Muscle layer of duodenum (tissue), 2 donors: ENCODE measurements around the gene PIEZO1.

Experiments used
- H3K27ac ChIP-seq: one replicate; pipeline ENCODE4 v1.7.0; 2013; ENCODE audit warnings: mild to moderate bottlenecking, low read length
- H3K27me3 ChIP-seq: one replicate; pipeline ENCODE4 v1.7.0; 2013; ENCODE audit warnings: low read depth, mild to moderate bottlenecking, control low read depth, low read length
- H3K36me3 ChIP-seq, 2 donors: one replicate each; pipeline ENCODE4 v1.7.0; 2013; ENCODE audit warnings: low read length in 2 of 2, control low read depth in 1 of 2, mild to moderate bottlenecking in 1 of 2; ENCODE audit not compliant: insufficient read depth in 2 of 2, control insufficient read depth in 1 of 2
- H3K4me1 ChIP-seq, 2 donors: one replicate each; pipeline ENCODE4 v1.7.0; 2013; ENCODE audit warnings: low read length in 2 of 2, mild to moderate bottlenecking in 2 of 2, control low read depth in 1 of 2, moderate library complexity in 1 of 2; ENCODE audit not compliant: insufficient read depth in 2 of 2, control insufficient read depth in 1 of 2
- H3K4me3 ChIP-seq, 2 donors: one replicate each; pipeline ENCODE4 v1.7.0; 2013; ENCODE audit warnings: low read length in 2 of 2, low read depth in 1 of 2, mild to moderate bottlenecking in 1 of 2
- H3K9me3 ChIP-seq, 2 donors: one replicate each; pipeline ENCODE4 v1.7.0; 2013; ENCODE audit warnings: low read length in 2 of 2, control low read depth in 1 of 2, mild to moderate bottlenecking in 1 of 2; ENCODE audit not compliant: control insufficient read depth in 1 of 2
- donor health status: healthy.

PIEZO1 gene

DNA sequence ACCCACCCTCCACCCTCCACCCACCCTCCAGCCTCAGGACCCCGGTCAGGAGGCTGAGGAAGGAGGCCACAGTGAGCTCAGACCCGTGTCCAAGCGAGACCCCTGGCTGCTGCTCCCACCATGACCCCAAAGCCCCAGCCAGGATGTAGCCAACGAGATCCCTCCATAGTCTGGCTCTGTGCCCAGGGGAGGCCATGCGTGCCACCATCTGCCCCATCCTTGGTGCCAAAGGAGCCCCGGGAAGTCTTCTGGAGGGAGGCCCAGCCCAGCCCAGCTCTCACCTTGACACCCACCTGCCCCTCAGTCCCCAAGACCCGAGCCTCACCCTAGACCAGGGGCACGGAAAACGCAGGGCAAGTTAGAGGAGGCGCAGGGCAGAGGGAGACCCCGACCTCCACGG lies 34.2 kb downstream of the PIEZO1 start:
- H3K4me1 ChIP-seq = peaks cover 3 to 30% of the 10 kb centered on the region in 2 donors
- H3K27ac ChIP-seq = no peak overlapping the region
- H3K27me3 ChIP-seq = no peaks in the 10 kb centered on the region
- no peak overlapping the region for H3K4me3 ChIP-seq
- H3K9me3 ChIP-seq = no peaks in the 10 kb centered on the region
- peaks cover 0 to 9% of the 10 kb centered on the region in 2 donors for H3K36me3 ChIP-seq

DNA sequence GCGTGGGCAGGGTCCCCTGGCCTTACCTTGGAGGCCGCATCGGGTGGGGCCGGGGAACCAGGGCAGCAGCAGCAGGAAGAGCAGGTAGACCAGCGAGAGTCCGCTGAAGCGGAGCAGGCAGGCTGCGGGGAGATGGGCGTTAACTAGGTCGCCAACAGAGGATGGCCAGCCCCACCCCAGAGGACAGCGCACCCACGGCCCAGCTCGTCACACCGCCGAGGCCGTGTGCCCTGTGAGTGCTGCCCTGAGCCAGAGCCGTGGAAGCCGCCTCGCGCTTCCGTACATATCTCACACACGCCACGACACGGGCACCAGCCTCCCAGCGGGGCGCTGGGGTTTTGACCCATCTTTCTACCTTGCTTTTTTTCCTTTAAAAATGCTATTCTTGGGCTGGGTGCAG lies 35.7 kb downstream of the PIEZO1 start:
- Histone ChIP-seq H3K4me3 (no peak overlapping the region), H3K27me3 (no peaks in the 10 kb centered on the region), H3K36me3 (peaks cover 0 to 9% of the 10 kb centered on the region in 2 donors), H3K27ac (no peak overlapping the region), H3K9me3 (no peaks in the 10 kb centered on the region), H3K4me1 (peaks cover 3 to 33% of the 10 kb centered on the region in 2 donors)

DNA sequence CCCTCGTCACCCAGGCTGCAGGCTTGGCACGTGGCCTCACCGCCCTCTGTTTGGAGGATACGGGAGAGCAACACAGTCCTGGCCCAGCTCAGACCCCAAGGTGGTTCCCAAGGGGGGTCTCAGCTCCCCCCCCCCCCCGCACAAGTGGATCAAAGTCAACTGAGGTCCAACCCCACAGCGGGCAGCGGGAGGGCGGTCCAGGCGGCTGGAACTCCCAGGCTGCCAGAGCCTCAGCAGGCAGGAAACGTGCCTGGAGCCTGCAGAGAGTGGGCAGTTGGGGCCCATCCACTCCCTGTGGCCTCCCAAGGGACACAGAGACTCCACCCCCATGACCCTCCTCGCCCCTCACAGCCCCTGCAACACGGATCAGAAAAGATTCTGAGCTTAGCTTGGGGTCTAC lies 36.7 kb downstream of the PIEZO1 start:
- Histone ChIP-seq H3K4me1 (peaks cover 3 to 37% of the 10 kb centered on the region in 2 donors), H3K4me3 (no peak overlapping the region), H3K27ac (no peak overlapping the region), H3K9me3 (no peaks in the 10 kb centered on the region), H3K36me3 (peaks cover 0 to 9% of the 10 kb centered on the region in 2 donors), H3K27me3 (no peaks in the 10 kb centered on the region)

DNA sequence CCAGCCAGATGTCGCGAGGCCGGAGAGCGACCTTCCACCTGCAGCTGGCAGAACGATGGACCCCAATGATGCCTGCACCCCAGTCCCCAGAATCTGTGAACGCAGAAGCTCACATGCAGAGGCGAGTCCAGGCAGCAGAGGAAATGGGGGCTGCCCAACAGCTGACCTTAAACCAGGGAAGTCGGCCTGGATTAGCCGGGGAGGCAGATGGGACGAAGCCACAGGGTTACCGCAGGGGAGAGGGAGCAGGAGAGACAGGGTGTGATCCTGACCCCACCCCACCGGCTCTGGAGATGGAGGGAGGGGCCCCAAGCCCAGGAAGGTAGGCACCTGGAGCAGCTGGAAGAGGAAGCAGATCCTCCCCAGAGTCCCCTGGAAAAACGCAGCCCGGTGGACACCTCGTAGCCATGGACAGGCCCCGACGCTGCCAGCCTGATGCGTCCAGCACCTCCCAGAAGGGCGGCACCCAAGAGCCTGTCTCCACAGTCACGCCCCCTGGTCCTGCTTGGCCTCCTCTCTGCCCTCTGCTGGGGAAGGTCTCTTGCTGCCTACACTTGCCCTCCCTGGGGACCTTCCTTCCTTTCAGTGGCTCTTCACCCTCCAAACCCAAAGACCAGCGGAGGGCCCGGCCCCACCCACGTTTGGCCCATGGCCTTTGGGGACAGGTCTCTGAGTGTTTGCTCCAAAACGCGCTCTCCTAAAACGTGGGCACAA lies 37.3 kb downstream of the PIEZO1 start:
- Histone ChIP-seq H3K9me3 (no peaks in the 10 kb centered on the region), H3K27me3 (no peaks in the 10 kb centered on the region), H3K4me1 (peaks cover 3 to 37% of the 10 kb centered on the region in 2 donors), H3K4me3 (no peak overlapping the region), H3K36me3 (peaks cover 0 to 10% of the 10 kb centered on the region in 2 donors), H3K27ac (no peak overlapping the region)

DNA sequence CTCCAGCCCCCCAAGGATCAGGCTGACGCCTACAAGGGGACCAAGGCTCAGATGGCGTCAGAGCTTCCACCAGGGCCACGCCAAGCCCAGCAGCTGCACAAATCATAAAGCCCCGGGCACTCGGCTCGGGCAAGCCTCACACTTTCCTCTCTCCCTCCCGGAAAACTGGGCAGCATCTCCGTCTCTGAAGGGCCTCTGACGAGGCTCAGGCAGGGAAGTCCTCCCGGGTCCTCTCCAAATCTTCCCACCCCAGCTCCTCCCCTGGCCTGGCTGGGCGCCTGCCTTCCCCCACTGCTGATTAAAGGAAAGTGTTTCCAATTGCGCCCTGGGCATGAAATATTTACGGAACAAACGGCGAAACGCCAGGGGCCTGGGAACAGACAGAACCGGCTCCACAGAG lies 38.5 kb downstream of the PIEZO1 start:
- no peak overlapping the region for H3K27ac ChIP-seq
- no peaks in the 10 kb centered on the region for H3K9me3 ChIP-seq
- H3K4me1 ChIP-seq = peaks cover 3 to 37% of the 10 kb centered on the region in 2 donors
- H3K27me3 ChIP-seq = no peaks in the 10 kb centered on the region
- peaks cover 0 to 15% of the 10 kb centered on the region in 2 donors for H3K36me3 ChIP-seq
- no peak overlapping the region for H3K4me3 ChIP-seq

- H3K27ac ChIP-seq = no peak overlapping the region
- peaks cover 0 to 25% of the 10 kb centered on the region in 2 donors for H3K36me3 ChIP-seq
- no peaks in the 10 kb centered on the region for H3K27me3 ChIP-seq
- no peak overlapping the region for H3K4me3 ChIP-seq
- peaks cover 3 to 37% of the 10 kb centered on the region in 2 donors for H3K4me1 ChIP-seq
- no peaks in the 10 kb centered on the region for H3K9me3 ChIP-seq
Measured at GRCh38 chr16:88744577-88745521, 40.2 kb downstream of the PIEZO1 start.

GRCh38 chr16:88743693-88744576 lies 41.1 kb downstream of the PIEZO1 start:
- Histone ChIP-seq H3K9me3 (no peaks in the 10 kb centered on the region), H3K36me3 (peaks cover 0 to 32% of the 10 kb centered on the region in 2 donors), H3K4me1 (peaks cover 3 to 37% of the 10 kb centered on the region in 2 donors), H3K4me3 (no peak overlapping the region), H3K27ac (no peak overlapping the region), H3K27me3 (no peaks in the 10 kb centered on the region)

DNA sequence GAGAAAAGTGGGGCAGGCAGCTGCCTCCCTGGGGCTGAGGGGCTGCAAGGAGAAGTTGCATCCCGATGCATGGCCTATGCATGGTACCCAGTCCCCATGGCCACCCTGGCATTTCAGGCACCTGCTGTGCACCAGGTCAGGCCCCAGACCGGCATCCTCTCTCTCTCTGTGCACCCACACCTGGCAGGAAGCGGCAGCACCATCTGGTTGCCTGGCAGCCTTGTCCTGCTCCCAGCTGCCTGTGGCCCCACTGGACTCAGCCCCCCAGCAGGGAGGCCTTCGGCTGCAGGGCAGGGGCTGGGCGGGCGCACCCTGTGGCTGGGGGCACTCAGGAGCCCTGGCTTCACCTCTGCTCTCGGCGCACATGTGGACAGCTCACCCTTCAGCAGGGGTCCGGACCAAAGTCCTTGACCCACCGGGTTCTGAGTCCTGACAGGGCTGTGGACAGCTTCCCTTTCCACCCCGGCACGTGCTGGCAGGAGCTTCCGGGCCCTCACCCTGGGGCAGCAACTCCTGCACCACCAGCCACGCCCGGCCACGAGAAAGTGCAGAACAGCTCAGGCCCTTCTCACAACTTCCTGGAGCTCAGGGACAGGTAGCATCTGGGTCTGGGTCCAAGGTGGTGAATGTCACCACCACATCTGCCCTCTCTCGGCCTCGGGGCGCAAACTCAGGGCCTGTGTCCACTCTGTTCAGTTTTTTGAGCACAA lies 42.0 kb downstream of the PIEZO1 start:
- no peaks in the 10 kb centered on the region for H3K9me3 ChIP-seq
- no peak overlapping the region for H3K27ac ChIP-seq
- peaks cover 3 to 37% of the 10 kb centered on the region in 2 donors for H3K4me1 ChIP-seq
- H3K27me3 ChIP-seq = no peaks in the 10 kb centered on the region
- H3K36me3 ChIP-seq = peaks cover 0 to 32% of the 10 kb centered on the region in 2 donors
- H3K4me3 ChIP-seq = no peak overlapping the region

DNA sequence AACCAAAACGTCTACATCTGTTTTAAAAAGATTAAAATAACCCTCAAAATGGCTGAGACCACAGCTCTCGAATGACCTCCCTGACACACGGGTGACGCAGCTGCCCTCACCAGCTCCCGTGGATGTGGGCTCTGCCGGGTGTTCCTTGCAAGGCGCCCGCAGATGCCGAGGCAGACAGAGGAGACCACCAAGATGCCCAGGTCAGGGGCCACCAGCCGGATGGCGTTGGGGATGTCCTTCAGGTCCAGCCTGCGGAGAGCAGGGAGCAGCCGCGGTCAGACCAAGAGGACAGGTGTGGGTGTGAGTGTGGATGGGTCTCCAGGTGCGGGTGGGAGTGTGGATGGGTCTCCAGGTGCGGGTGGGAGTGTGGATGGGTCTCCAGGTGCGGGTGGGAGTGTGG lies 43.7 kb downstream of the PIEZO1 start:
- H3K27ac ChIP-seq = no peak overlapping the region
- no peaks in the 10 kb centered on the region for H3K9me3 ChIP-seq
- H3K4me1 ChIP-seq = peaks cover 3 to 28% of the 10 kb centered on the region in 2 donors
- peaks cover 0 to 38% of the 10 kb centered on the region in 2 donors for H3K36me3 ChIP-seq
- H3K4me3 ChIP-seq = no peak overlapping the region
- H3K27me3 ChIP-seq = no peaks in the 10 kb centered on the region

GRCh38 chr16:88740727-88741055 lies 44.3 kb downstream of the PIEZO1 start:
- Histone ChIP-seq H3K36me3 (peaks cover 0 to 44% of the 10 kb centered on the region in 2 donors), H3K4me3 (no peak overlapping the region), H3K27ac (no peak overlapping the region), H3K27me3 (no peaks in the 10 kb centered on the region), H3K4me1 (peaks cover 0 to 23% of the 10 kb centered on the region in 2 donors), H3K9me3 (no peaks in the 10 kb centered on the region)
